ENCODE data around the gene REST. TPM values are rescaled to one million over a fixed set of nuclear protein-coding genes. Genes with fewer than 3 reads are reported as not detected.
A peak's percentile ranks its signal among the peaks of the same experiment; 100 is the strongest.

REST gene
- total RNA-seq, 1 experiment from 2014 or later = 56.6 TPM

DNA sequence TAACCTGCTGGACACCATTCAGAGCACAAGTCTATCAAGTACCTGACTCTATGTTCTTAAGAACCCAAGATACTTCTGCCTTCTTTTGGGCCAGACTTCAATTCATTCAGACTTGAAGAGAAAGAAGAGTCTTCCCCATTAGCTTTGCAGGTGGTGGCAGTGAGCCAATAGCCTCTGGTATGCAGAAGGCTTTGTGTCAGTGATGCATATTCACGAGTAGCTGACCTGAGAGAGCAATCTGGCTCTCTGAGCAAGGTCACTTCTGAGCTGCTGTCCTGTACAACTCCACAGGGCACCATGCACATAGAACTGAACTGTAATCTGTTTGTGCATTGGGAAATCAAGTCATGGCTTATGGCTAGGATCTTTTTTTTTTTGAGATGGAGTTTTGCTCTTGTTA lies 46.3 kb upstream of the REST start:
- no peaks in the 10 kb centered on the region for H3K36me3 Mint-ChIP-seq (ENCODE audit: insufficient read depth, unreplicated experiment)
- no peaks in the 10 kb centered on the region for H3K9me3 Mint-ChIP-seq (ENCODE audit: unreplicated experiment)
- CTCF ChIA-PET = no interaction called here
- BruUV-seq (replicated peaks) = no TSS peak
- no peaks in the 10 kb centered on the region for H3K27me3 Mint-ChIP-seq (ENCODE audit: insufficient read depth, unreplicated experiment)
- H3K4me3 Mint-ChIP-seq (ENCODE audit: unreplicated experiment) = no peak overlapping the region
- H3K9me3 ChIP-seq = no peaks in the 10 kb centered on the region
- no peak overlapping the region for H3K27ac Mint-ChIP-seq (ENCODE audit: unreplicated experiment)
- no peaks in the 10 kb centered on the region for H3K36me3 ChIP-seq (ENCODE audit: control insufficient read depth, insufficient read depth, low read length)
- DNase-seq = peak in 1 of 2 experiments; percentile 7
- intact Hi-C loops (cut with micrococcal nuclease; ENCODE audit: unreplicated experiment) = no loop called here
- POLR2A ChIA-PET = no interaction called here
- H3K4me1 ChIP-seq = no peaks in the 10 kb centered on the region
- no peaks in the 10 kb centered on the region for H3K27me3 ChIP-seq (replicated peaks; ENCODE audit: control insufficient read depth, insufficient read depth, low read length)
- H3K4me3 ChIP-seq (ENCODE audit: low read depth, low read length) = no peak overlapping the region
- no peak for TF ChIP-seq CTCF (IDR thresholded peaks at IDR 0.05; ENCODE audit: insufficient read depth in 1 of 2, low read depth in 1 of 2, low read length in 1 of 2, severe bottlenecking in 1 of 2, unreplicated experiment in 1 of 2)
- no peaks in the 10 kb centered on the region for H3K4me1 Mint-ChIP-seq (ENCODE audit: low read depth, unreplicated experiment)

DNA sequence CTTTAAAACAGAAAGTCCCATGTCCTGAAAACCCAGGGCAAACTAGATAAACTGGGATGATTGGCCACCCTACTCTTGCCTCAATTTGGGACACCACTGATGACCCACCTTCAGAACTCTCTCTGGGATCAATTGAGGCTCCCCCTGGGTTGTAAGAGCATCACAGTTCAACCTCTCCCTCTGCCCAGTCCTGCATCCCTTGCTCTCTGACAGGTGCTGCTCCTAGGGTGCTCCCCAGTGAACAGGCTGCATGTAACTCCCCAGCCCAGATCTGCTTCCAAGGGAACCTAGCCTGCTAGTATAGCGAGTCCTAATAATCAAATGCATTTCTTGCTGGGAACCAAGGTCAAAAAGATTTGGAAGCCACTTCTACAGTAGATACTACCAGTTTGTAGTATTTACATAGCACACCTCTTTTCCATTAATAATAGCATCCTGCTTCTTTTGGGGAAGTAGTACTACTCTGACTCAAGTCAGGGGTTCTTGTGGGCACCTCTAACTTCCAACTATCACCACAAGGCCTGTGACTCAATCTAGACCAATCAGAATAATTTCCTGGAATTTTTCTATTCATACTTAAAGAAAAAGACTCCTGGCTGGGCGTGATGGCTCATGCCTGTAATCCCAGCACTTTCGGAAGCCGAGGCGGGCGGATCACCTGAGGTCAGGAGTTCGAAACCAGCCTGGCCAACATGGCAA lies 44.1 kb upstream of the REST start:
- ChIA-PET CTCF (no interaction called here), POLR2A (no interaction called here)
- BruUV-seq (replicated peaks) = no TSS peak
- Histone ChIP-seq H3K9me3 (no peaks in the 10 kb centered on the region), H3K36me3 (ENCODE audit: control insufficient read depth, insufficient read depth, low read length) (no peaks in the 10 kb centered on the region), H3K4me3 (ENCODE audit: low read depth, low read length) (no peak overlapping the region), H3K4me1 (no peaks in the 10 kb centered on the region), H3K27me3 (replicated peaks; ENCODE audit: control insufficient read depth, insufficient read depth, low read length) (no peaks in the 10 kb centered on the region)
- H3K27me3 Mint-ChIP-seq (ENCODE audit: insufficient read depth, unreplicated experiment) = no peaks in the 10 kb centered on the region
- no peaks in the 10 kb centered on the region for H3K9me3 Mint-ChIP-seq (ENCODE audit: unreplicated experiment)
- no peaks in the 10 kb centered on the region for H3K36me3 Mint-ChIP-seq (ENCODE audit: insufficient read depth, unreplicated experiment)
- intact Hi-C loops (cut with micrococcal nuclease; ENCODE audit: unreplicated experiment) = no loop called here
- H3K4me3 Mint-ChIP-seq (ENCODE audit: unreplicated experiment) = no peak overlapping the region
- no peak overlapping the region for H3K27ac Mint-ChIP-seq (ENCODE audit: unreplicated experiment)
- no peak for DNase-seq
- no peaks in the 10 kb centered on the region for H3K4me1 Mint-ChIP-seq (ENCODE audit: low read depth, unreplicated experiment)
- no peak for TF ChIP-seq CTCF (IDR thresholded peaks at IDR 0.05; ENCODE audit: insufficient read depth in 1 of 2, low read depth in 1 of 2, low read length in 1 of 2, severe bottlenecking in 1 of 2, unreplicated experiment in 1 of 2)

DNA sequence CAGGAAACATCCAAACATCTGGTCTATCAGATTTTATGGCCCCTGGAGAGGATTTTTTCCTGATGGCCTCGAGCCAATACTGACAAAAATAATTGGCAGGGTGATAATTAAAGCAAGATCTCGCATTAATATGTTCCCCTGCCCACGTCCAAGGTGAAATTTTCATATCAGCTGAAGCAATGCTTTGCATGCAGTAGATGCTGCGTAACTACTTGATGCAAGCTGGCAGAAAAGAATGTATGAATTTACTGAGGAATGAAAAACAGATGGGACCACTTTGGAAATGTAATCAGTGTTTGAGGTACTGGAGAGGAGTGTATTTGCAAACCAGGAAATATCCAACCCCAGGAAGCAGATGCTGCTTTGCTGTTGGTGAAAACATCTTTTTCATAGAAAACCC lies 36.8 kb upstream of the REST start:
- H3K9me3 ChIP-seq = no peaks in the 10 kb centered on the region
- H3K27me3 Mint-ChIP-seq (ENCODE audit: insufficient read depth, unreplicated experiment) = no peaks in the 10 kb centered on the region
- no peak for DNase-seq
- TF ChIP-seq CTCF (IDR thresholded peaks at IDR 0.05; ENCODE audit: insufficient read depth in 1 of 2, low read depth in 1 of 2, low read length in 1 of 2, severe bottlenecking in 1 of 2, unreplicated experiment in 1 of 2) = no peak
- ChIA-PET POLR2A (interaction anchor here (0.6 kb wide), 1 partner anchor 11 kb away, joined by 3 read pairs; no protein-coding TSS in a partner anchor), CTCF (interaction anchor here (0.6 kb wide), 1 partner anchor 34 kb away, joined by 3 read pairs; no protein-coding TSS in a partner anchor)
- no peaks in the 10 kb centered on the region for H3K9me3 Mint-ChIP-seq (ENCODE audit: unreplicated experiment)
- H3K36me3 Mint-ChIP-seq (ENCODE audit: insufficient read depth, unreplicated experiment) = no peaks in the 10 kb centered on the region
- H3K4me3 Mint-ChIP-seq (ENCODE audit: unreplicated experiment) = no peak overlapping the region
- H3K36me3 ChIP-seq (ENCODE audit: control insufficient read depth, insufficient read depth, low read length) = no peaks in the 10 kb centered on the region
- no peak overlapping the region for H3K27ac Mint-ChIP-seq (ENCODE audit: unreplicated experiment)
- intact Hi-C loops (cut with micrococcal nuclease; ENCODE audit: unreplicated experiment) = no loop called here
- H3K27me3 ChIP-seq (replicated peaks; ENCODE audit: control insufficient read depth, insufficient read depth, low read length) = no peaks in the 10 kb centered on the region
- no TSS peak for BruUV-seq (replicated peaks)
- no peak overlapping the region for H3K4me3 ChIP-seq (ENCODE audit: low read depth, low read length)
- H3K4me1 Mint-ChIP-seq (ENCODE audit: low read depth, unreplicated experiment) = no peaks in the 10 kb centered on the region
- no peaks in the 10 kb centered on the region for H3K4me1 ChIP-seq
